Measurements from ENCODE around the gene NAA10.

Gene NAA10

GRCh38 chrX:153879741-153880439 lies 54.9 kb downstream of the NAA10 start:
- no peak overlapping the region for H3K4me3 ChIP-seq (replicated peaks in 1 of 2; ENCODE audit: low read depth in 2 of 2, low read length in 2 of 2)
- no peak for TF ChIP-seq CTCF (IDR thresholded peaks at IDR 0.05; ENCODE audit: low read depth, low read length)
- DNase-seq (ENCODE audit: low read depth in 2 of 2): no peak
